DOHH2 (cell line): ENCODE data around the gene KIAA1671.

Source experiments
- CTCF ChIP-seq: fragments of 200-600 bp; sonication (generic); IDR thresholded peaks from one replicate; pipeline ENCODE4 v1.5.1; 2014; ENCODE audit warnings: antibody characterized with exemption, mild to moderate bottlenecking, low read depth, low read length; ENCODE audit not compliant: poor library complexity, severe bottlenecking
- EZH2phosphoT487 ChIP-seq: fragments of 200-600 bp; sonication (generic); IDR thresholded peaks from 2 replicates; pipeline ENCODE4 v1.6.1; 2017; ENCODE audit warnings: borderline replicate concordance, mild to moderate bottlenecking, antibody characterized with exemption, low read length, moderate library complexity, mixed read lengths

- no peak for TF ChIP-seq CTCF
- no peak for TF ChIP-seq EZH2phosphoT487
Observed at GRCh38 chr22:25029181-25029580, 76.7 kb downstream of the KIAA1671 start.
